Measurements from ENCODE around the gene ULK2. TPM values are rescaled to one million over a fixed set of nuclear protein-coding genes. Genes with fewer than 3 reads are reported as not detected.

Gene ULK2
- total and polyA plus RNA-seq, 10 of the 15 experiments (the other 5 are each of a cell fraction or from before 2014, with no cell fraction given): 0.29 to 5.3 (median 1.6) TPM

DNA sequence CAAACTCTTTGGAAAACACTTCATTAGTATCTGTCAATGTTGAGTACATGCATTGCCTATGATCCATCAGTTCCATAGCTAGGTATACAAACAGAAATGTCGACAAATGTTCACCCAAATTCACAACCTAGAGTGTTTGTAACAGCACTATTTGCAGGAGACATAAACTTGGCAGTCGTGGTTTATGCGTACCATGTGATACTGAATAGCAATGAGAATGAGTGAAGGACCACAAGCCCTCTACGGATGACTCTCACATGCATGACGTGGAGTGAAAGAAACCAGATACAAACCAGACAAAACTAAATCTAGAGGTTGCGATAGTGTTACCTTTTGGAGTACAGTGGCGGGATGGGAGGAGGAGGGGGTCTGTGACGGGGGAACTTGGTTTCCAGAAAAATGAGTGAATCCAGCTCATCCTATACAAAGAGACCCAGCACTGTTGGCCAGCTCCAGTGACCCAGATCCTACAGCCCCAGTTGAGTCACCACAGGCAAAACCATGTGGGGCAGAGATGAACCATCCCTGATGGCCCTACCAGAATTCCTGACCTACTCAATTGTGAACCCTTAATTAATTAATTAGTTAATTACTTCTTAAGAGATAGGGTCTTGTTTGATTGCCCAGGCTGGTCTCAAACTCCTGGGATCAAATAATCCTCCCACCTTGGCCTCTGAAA lies 15.9 kb upstream of the ULK2 start:
- Histone ChIP-seq H4K20me1 (ENCODE audit: control insufficient read depth, insufficient read depth) (no peaks in the 10 kb centered on the region), H3K36me3 (ENCODE audit: control insufficient read depth in 2 of 2, insufficient read depth in 2 of 2, low read length in 1 of 2) (no peaks in the 10 kb centered on the region), H3K4me1 (ENCODE audit: control insufficient read depth, insufficient read depth, low read length) (no peaks in the 10 kb centered on the region), H3K27ac (ENCODE audit: control insufficient read depth, insufficient read depth) (no peak overlapping the region), H3K4me2 (ENCODE audit: control insufficient read depth, insufficient read depth) (no peak overlapping the region), H2AFZ (ENCODE audit: control insufficient read depth, low read depth, low read length) (no peak overlapping the region), H3K27me3 (replicated peaks in 1 of 2; ENCODE audit: control insufficient read depth in 2 of 2, insufficient read depth in 2 of 2, low read length in 1 of 2) (peaks cover 0 to 1% of the 10 kb centered on the region in 2 experiments; a peak in 1 of 4 replicates), H3K9me3 (replicated peaks; ENCODE audit: control insufficient read depth, insufficient read depth, low read length) (no peaks in the 10 kb centered on the region), H3K79me2 (ENCODE audit: control insufficient read depth, insufficient read depth, low read length) (no peaks in the 10 kb centered on the region), H3K4me3 (no peak overlapping the region), H3K9ac (ENCODE audit: control insufficient read depth, insufficient read depth, low read length) (no peak overlapping the region)
- intact Hi-C loops (cut with micrococcal nuclease; ENCODE audit: unreplicated experiment): no loop called here
- 58% methylated on average over 8 of the region's 8 CpGs for WGBS (ENCODE audit: insufficient coverage, insufficient replicate concordance, low lambda C conversion rate, missing lambda C conversion rate)
- RAD21 ChIA-PET (ENCODE audit: unreplicated experiment): no interaction called here
- SMC1A ChIA-PET (ENCODE audit: uncharacterized antibody, unreplicated experiment): no interaction called here
- POLR2A ChIA-PET: no interaction called here
- ATAC-seq: no peak
- CTCF ChIA-PET: interaction anchor here (0.6 kb wide), 1 partner anchor 112 kb away, joined by 3 read pairs; no protein-coding TSS in a partner anchor
- DNase-seq (ENCODE audit: low read depth, low spot score): no peak
- BruUV-seq (replicated peaks): no TSS peak
- in situ Hi-C loops (cut with MboI): no loop called here
- no peak for FAIRE-seq
- TF ChIP-seq, protein P1, sequence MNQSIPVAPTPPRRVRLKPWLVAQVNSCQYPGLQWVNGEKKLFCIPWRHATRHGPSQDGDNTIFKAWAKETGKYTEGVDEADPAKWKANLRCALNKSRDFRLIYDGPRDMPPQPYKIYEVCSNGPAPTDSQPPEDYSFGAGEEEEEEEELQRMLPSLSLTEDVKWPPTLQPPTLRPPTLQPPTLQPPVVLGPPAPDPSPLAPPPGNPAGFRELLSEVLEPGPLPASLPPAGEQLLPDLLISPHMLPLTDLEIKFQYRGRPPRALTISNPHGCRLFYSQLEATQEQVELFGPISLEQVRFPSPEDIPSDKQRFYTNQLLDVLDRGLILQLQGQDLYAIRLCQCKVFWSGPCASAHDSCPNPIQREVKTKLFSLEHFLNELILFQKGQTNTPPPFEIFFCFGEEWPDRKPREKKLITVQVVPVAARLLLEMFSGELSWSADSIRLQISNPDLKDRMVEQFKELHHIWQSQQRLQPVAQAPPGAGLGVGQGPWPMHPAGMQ (IDR thresholded peaks at IDR 0.05; ENCODE audit: borderline replicate concordance): no peak
- TF ChIP-seq ZNF384 (IDR thresholded peaks at IDR 0.05; ENCODE audit: borderline replicate concordance, low read depth, low read length) (no peak), ESRRA (IDR thresholded peaks at IDR 0.05; ENCODE audit: low read length) (no peak), EZH2 (IDR thresholded peaks at IDR 0.05; ENCODE audit: borderline replicate concordance, control insufficient read depth, low read depth, low read length) (no peak), POLR2AphosphoS2 (IDR thresholded peaks at IDR 0.05; ENCODE audit: low read depth, low read length) (no peak), ZNF24 (IDR thresholded peaks at IDR 0.05) (no peak), MYC (IDR thresholded peaks at IDR 0.05; ENCODE audit: insufficient read depth, insufficient read length, insufficient replicate concordance, low read length, severe bottlenecking) (no peak)
- TF ChIP-seq, protein P2, sequence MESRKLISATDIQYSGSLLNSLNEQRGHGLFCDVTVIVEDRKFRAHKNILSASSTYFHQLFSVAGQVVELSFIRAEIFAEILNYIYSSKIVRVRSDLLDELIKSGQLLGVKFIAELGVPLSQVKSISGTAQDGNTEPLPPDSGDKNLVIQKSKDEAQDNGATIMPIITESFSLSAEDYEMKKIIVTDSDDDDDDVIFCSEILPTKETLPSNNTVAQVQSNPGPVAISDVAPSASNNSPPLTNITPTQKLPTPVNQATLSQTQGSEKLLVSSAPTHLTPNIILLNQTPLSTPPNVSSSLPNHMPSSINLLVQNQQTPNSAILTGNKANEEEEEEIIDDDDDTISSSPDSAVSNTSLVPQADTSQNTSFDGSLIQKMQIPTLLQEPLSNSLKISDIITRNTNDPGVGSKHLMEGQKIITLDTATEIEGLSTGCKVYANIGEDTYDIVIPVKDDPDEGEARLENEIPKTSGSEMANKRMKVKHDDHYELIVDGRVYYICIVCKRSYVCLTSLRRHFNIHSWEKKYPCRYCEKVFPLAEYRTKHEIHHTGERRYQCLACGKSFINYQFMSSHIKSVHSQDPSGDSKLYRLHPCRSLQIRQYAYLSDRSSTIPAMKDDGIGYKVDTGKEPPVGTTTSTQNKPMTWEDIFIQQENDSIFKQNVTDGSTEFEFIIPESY (IDR thresholded peaks at IDR 0.05): no peak
- TF ChIP-seq, protein P3, sequence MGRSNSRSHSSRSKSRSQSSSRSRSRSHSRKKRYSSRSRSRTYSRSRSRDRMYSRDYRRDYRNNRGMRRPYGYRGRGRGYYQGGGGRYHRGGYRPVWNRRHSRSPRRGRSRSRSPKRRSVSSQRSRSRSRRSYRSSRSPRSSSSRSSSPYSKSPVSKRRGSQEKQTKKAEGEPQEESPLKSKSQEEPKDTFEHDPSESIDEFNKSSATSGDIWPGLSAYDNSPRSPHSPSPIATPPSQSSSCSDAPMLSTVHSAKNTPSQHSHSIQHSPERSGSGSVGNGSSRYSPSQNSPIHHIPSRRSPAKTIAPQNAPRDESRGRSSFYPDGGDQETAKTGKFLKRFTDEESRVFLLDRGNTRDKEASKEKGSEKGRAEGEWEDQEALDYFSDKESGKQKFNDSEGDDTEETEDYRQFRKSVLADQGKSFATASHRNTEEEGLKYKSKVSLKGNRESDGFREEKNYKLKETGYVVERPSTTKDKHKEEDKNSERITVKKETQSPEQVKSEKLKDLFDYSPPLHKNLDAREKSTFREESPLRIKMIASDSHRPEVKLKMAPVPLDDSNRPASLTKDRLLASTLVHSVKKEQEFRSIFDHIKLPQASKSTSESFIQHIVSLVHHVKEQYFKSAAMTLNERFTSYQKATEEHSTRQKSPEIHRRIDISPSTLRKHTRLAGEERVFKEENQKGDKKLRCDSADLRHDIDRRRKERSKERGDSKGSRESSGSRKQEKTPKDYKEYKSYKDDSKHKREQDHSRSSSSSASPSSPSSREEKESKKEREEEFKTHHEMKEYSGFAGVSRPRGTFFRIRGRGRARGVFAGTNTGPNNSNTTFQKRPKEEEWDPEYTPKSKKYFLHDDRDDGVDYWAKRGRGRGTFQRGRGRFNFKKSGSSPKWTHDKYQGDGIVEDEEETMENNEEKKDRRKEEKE (IDR thresholded peaks at IDR 0.05): no peak
